SK-N-SH treated with all-trans-retinoic acid at 6 μM for 48 hours (cell line): ENCODE results near the gene EPHX1.

Experiments
- ARNTL ChIP-seq: fragments of 450-650 bp; formaldehyde crosslinking; IDR thresholded peaks from 2 replicates; pipeline ENCODE4 v1.5.0; 2020; ENCODE audit warnings: low read depth, mild to moderate bottlenecking, moderate library complexity, borderline replicate concordance
- ZNF565 ChIP-seq: fragments of 450-650 bp; formaldehyde crosslinking; conservative IDR thresholded peaks from 2 replicates; pipeline ENCODE4 v1.5.0; 2020; ENCODE audit warnings: low read depth, mild to moderate bottlenecking, moderate library complexity

- TF ChIP-seq ZNF565 (CRISPR knock-in tag), result no peak
- TF ChIP-seq ARNTL (CRISPR knock-in tag), result no peak
These were observed 52.6 kb downstream of the EPHX1 start for GRCh38 chr1:225862581-225862950.
